K562 (cell line): Measurements from ENCODE around the gene CUX1. TPM values are rescaled to one million over a fixed set of nuclear protein-coding genes. Genes with fewer than 3 reads are reported as not detected.
A peak's percentile ranks its signal among the peaks of the same experiment; 100 is the strongest.

Experiments used
- BCL6 ChIP-seq: fragments of 250-450 bp; sonication (Bioruptor Pico); IDR thresholded peaks from 2 replicates; pipeline ENCODE4 v1.4.0; 2020
- C11orf30 ChIP-seq: fragments of 450-650 bp; IDR thresholded peaks from 2 replicates; pipeline ENCODE4 v1.6.1; 2016; ENCODE audit warnings: low read depth, mild to moderate bottlenecking
- CCNT2 ChIP-seq: IDR thresholded peaks from 2 replicates; pipeline ENCODE4 v1.6.1; 2011; ENCODE audit warnings: borderline replicate concordance, low read depth, mild to moderate bottlenecking, moderate library complexity, mixed read lengths, low read length; ENCODE audit not compliant: insufficient read length; ENCODE audit errors: extremely low read depth
- CXXC5 ChIP-seq: fragments of 250-450 bp; sonication (Bioruptor Pico); IDR thresholded peaks from 2 replicates; pipeline ENCODE4 v1.8.0; 2022; ENCODE audit warnings: inconsistent platforms, mild to moderate bottlenecking, moderate library complexity
- ETS2 ChIP-seq: IDR thresholded peaks from 2 replicates; pipeline ENCODE4 v1.6.1; 2016; ENCODE audit warnings: borderline replicate concordance, missing genetic modification characterization, mild to moderate bottlenecking, moderate library complexity, missing compliant biosample characterization; ENCODE audit not compliant: poor library complexity, severe bottlenecking
- FIP1L1 ChIP-seq: fragments of 200-400 bp; formaldehyde crosslinking; IDR thresholded peaks from 2 replicates; pipeline ENCODE4 v1.6.1; 2018; ENCODE audit warnings: mild to moderate bottlenecking, low read depth, low read length; ENCODE audit not compliant: poor library complexity, severe bottlenecking
- HNRNPH1 ChIP-seq: fragments of 200-400 bp; formaldehyde crosslinking; optimal IDR thresholded peaks from 2 replicates; pipeline ENCODE3; 2017; ENCODE audit warnings: low read depth, mild to moderate bottlenecking, low read length, moderate library complexity
- MAZ ChIP-seq, 2 experiments: fragments of 450-650 bp in 1 of 2; sonication (generic) in 1 of 2; formaldehyde crosslinking; IDR thresholded peaks in 1 of 2; conservative IDR thresholded peaks in 1 of 2; 2 replicates each; pipeline versions ENCODE4 v1.4.0 to v1.5.0; 2020; ENCODE audit warnings: mild to moderate bottlenecking in 1 of 2, missing genetic modification reagents in 1 of 2
- MCM7 ChIP-seq, 2 experiments: fragments of 450-650 bp; IDR thresholded peaks; 2 replicates each; pipeline ENCODE4 v1.6.1; 2016 to 2018
- NFXL1 ChIP-seq: fragments of 450-650 bp; formaldehyde crosslinking; IDR thresholded peaks from 2 replicates; pipeline ENCODE4 v1.4.0; 2021; ENCODE audit warnings: mild to moderate bottlenecking
- SMARCA4 ChIP-seq: fragments of 450-650 bp; IDR thresholded peaks from 2 replicates; pipeline ENCODE4 v1.6.1; 2016
- SNIP1 ChIP-seq: fragments of 450-650 bp; IDR thresholded peaks from 2 replicates; pipeline ENCODE4 v1.7.1; 2017; ENCODE audit warnings: low read depth, mild to moderate bottlenecking
- TEAD1 ChIP-seq, 2 experiments: fragments of 450-650 bp in 1 of 2; sonication (generic) in 1 of 2; formaldehyde crosslinking; IDR thresholded peaks; 2 replicates each; pipeline versions ENCODE4 v1.4.0 to v1.8.0; 2020 to 2022; ENCODE audit warnings: mild to moderate bottlenecking in 2 of 2, missing genetic modification reagents in 1 of 2
- XRCC4 ChIP-seq: IDR thresholded peaks from one replicate; pipeline ENCODE4 v1.6.1; 2011; ENCODE audit not compliant: insufficient read depth, insufficient read length; ENCODE audit errors: extremely low read depth
- ZNF143 ChIP-seq: sonication (generic); formaldehyde crosslinking; IDR thresholded peaks from 2 replicates; pipeline ENCODE4 v1.9.0; 2022; ENCODE audit warnings: mild to moderate bottlenecking, missing genetic modification reagents
- ZNF354B ChIP-seq: fragments of 250-450 bp; sonication (Bioruptor Pico); IDR thresholded peaks from 2 replicates; pipeline ENCODE4 v1.4.0; 2020
- ZNF408 ChIP-seq: fragments of 250-450 bp; sonication (Bioruptor Pico); IDR thresholded peaks from 2 replicates; pipeline ENCODE4 v1.4.0; 2020; ENCODE audit warnings: low read depth, mild to moderate bottlenecking, moderate library complexity
- ZNF696 ChIP-seq: fragments of 250-450 bp; sonication (Bioruptor Pico); conservative IDR thresholded peaks from 2 replicates; pipeline ENCODE4 v1.4.0; 2020; ENCODE audit warnings: mild to moderate bottlenecking, moderate library complexity
- polyA plus RNA-seq, 8 experiments: library from polyadenylated mRNA; depleted of rRNA in 4 of 8; stranded (reverse) in 5 of 8; unstranded in 3 of 8; fragments of >200 nt; fragmentation: Nextera tagmentation in 2 of 8; fragmentation: Illumina TruSeq in 1 of 8; extraction: Ambion mirVana in 2 of 8; extraction: Trizol in 1 of 8; gene quantifications; 2 replicates each; pipeline versions ENCODE4 v1.2.1 to v1.2.3, GENCODE V29; 2011 to 2014; ENCODE audit warnings: inconsistent platforms in 1 of 8, missing spikeins in 1 of 8
- total RNA-seq, 7 experiments: library from RNA; depleted of rRNA in 6 of 7; stranded (reverse); fragments of >200 nt in 6 of 7; fragmentation: Illumina TruSeq in 2 of 7; extraction: Trizol in 2 of 7; gene quantifications; 2 replicates each; pipeline versions ENCODE4 v1.2.1 to v1.2.3, GENCODE V29; 2011 to 2021; ENCODE audit warnings: low replicate concordance in 1 of 7
- TF ChIP-seq, protein P1 (sequence below): fragments of 450-650 bp; IDR thresholded peaks from 2 replicates; pipeline ENCODE4 v1.6.1; 2016; ENCODE audit warnings: mild to moderate bottlenecking
- TF ChIP-seq, protein P2 (sequence below): fragments of 450-650 bp; IDR thresholded peaks from 2 replicates; pipeline ENCODE4 v1.6.1; 2016
- TF ChIP-seq, protein P3 (sequence below): fragments of 450-650 bp; formaldehyde crosslinking; IDR thresholded peaks from 2 replicates; pipeline ENCODE4 v1.4.0; 2022; ENCODE audit warnings: missing genetic modification characterization
- TF ChIP-seq, protein P4 (sequence below): fragments of 450-650 bp; formaldehyde crosslinking; IDR thresholded peaks from 2 replicates; pipeline ENCODE4 v1.4.0; 2020; ENCODE audit warnings: mild to moderate bottlenecking
- TF ChIP-seq, protein P5 (sequence below): fragments of 250-450 bp; sonication (Bioruptor Pico); IDR thresholded peaks from 2 replicates; pipeline ENCODE4 v1.4.0; 2020; ENCODE audit warnings: mild to moderate bottlenecking

Gene CUX1
- total and polyA plus RNA-seq, 9 of the 15 experiments (the other 6 are each of a cell fraction or from before 2014, with no cell fraction given): 3.6 to 55.3 (median 25.2) TPM

GRCh38 chr7:101913851-101914250 is 96.4 kb downstream of the CUX1 start (continued):
- TF ChIP-seq, protein P1, sequence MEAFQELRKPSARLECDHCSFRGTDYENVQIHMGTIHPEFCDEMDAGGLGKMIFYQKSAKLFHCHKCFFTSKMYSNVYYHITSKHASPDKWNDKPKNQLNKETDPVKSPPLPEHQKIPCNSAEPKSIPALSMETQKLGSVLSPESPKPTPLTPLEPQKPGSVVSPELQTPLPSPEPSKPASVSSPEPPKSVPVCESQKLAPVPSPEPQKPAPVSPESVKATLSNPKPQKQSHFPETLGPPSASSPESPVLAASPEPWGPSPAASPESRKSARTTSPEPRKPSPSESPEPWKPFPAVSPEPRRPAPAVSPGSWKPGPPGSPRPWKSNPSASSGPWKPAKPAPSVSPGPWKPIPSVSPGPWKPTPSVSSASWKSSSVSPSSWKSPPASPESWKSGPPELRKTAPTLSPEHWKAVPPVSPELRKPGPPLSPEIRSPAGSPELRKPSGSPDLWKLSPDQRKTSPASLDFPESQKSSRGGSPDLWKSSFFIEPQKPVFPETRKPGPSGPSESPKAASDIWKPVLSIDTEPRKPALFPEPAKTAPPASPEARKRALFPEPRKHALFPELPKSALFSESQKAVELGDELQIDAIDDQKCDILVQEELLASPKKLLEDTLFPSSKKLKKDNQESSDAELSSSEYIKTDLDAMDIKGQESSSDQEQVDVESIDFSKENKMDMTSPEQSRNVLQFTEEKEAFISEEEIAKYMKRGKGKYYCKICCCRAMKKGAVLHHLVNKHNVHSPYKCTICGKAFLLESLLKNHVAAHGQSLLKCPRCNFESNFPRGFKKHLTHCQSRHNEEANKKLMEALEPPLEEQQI: no peak
- no peak for TF ChIP-seq SNIP1
- TF ChIP-seq, protein P2, sequence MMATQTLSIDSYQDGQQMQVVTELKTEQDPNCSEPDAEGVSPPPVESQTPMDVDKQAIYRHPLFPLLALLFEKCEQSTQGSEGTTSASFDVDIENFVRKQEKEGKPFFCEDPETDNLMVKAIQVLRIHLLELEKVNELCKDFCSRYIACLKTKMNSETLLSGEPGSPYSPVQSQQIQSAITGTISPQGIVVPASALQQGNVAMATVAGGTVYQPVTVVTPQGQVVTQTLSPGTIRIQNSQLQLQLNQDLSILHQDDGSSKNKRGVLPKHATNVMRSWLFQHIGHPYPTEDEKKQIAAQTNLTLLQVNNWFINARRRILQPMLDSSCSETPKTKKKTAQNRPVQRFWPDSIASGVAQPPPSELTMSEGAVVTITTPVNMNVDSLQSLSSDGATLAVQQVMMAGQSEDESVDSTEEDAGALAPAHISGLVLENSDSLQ: peak; percentile 67
- TF ChIP-seq CCNT2: no peak
- TF ChIP-seq ZNF696 (CRISPR knock-in tag): no peak
- no peak for TF ChIP-seq FIP1L1
- no peak for TF ChIP-seq MCM7 (IDR thresholded peaks at IDR 0.05)
- no peak for TF ChIP-seq XRCC4
- TF ChIP-seq NFXL1 (CRISPR knock-in tag): no peak
- TF ChIP-seq CXXC5 (CRISPR knock-in tag): peak; percentile 88
- no peak for TF ChIP-seq HNRNPH1
- peak in 1 of 2 experiments; percentile 58; a peak in 1 of 4 replicates for TF ChIP-seq MAZ (CRISPR knock-in tag; conservative IDR thresholded peaks at IDR 0.05 in 1 of 2, IDR thresholded peaks at IDR 0.05 in 1 of 2)
- no peak for TF ChIP-seq BCL6 (CRISPR knock-in tag)
- peak; percentile 95 for TF ChIP-seq SMARCA4
- TF ChIP-seq, protein P3, sequence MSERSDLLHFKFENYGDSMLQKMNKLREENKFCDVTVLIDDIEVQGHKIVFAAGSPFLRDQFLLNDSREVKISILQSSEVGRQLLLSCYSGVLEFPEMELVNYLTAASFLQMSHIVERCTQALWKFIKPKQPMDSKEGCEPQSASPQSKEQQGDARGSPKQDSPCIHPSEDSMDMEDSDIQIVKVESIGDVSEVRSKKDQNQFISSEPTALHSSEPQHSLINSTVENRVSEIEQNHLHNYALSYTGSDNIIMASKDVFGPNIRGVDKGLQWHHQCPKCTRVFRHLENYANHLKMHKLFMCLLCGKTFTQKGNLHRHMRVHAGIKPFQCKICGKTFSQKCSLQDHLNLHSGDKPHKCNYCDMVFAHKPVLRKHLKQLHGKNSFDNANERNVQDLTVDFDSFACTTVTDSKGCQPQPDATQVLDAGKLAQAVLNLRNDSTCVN (CRISPR knock-in tag): no peak
- TF ChIP-seq TEAD1 (CRISPR knock-in tag; IDR thresholded peaks at IDR 0.05): no peak
- TF ChIP-seq C11orf30: no peak
- TF ChIP-seq, protein P4, sequence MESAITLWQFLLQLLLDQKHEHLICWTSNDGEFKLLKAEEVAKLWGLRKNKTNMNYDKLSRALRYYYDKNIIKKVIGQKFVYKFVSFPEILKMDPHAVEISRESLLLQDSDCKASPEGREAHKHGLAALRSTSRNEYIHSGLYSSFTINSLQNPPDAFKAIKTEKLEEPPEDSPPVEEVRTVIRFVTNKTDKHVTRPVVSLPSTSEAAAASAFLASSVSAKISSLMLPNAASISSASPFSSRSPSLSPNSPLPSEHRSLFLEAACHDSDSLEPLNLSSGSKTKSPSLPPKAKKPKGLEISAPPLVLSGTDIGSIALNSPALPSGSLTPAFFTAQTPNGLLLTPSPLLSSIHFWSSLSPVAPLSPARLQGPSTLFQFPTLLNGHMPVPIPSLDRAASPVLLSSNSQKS (CRISPR knock-in tag): no peak
- TF ChIP-seq ZNF143 (CRISPR knock-in tag): no peak
- no peak for TF ChIP-seq ZNF408 (CRISPR knock-in tag)
- TF ChIP-seq, protein P5, sequence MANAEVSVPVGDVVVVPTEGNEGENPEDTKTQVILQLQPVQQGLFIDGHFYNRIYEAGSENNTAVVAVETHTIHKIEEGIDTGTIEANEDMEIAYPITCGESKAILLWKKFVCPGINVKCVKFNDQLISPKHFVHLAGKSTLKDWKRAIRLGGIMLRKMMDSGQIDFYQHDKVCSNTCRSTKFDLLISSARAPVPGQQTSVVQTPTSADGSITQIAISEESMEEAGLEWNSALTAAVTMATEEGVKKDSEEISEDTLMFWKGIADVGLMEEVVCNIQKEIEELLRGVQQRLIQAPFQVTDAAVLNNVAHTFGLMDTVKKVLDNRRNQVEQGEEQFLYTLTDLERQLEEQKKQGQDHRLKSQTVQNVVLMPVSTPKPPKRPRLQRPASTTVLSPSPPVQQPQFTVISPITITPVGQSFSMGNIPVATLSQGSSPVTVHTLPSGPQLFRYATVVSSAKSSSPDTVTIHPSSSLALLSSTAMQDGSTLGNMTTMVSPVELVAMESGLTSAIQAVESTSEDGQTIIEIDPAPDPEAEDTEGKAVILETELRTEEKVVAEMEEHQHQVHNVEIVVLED: no peak
- no peak for TF ChIP-seq ZNF354B (CRISPR knock-in tag)
- no peak for TF ChIP-seq ETS2 (tag)
